GM23338 (cell line): ENCODE results near the gene GRK7. TPM values are rescaled to one million over a fixed set of nuclear protein-coding genes. Genes with fewer than 3 reads are reported as not detected.

Source experiments
- ATAC-seq: fragments of 200-7000 bp; cut with Tn5 transposase; 3 replicates; pipeline ENCODE4 v1.9.1; 2020
- DNase-seq: peaks from one replicate; pipeline ENCODE4 v3.0.0-alpha.2; 2015; ENCODE audit warnings: low spot score
- H2AFZ ChIP-seq: fragments of 200-600 bp; sonication (generic); 2 replicates; pipeline ENCODE4 v1.8.0; 2016; ENCODE audit warnings: antibody characterized with exemption, mild to moderate bottlenecking, moderate library complexity
- H3F3A ChIP-seq: fragments of 200-600 bp; sonication (generic); replicated peaks from 2 replicates; pipeline ENCODE4 v1.8.0; 2017; ENCODE audit warnings: antibody characterized with exemption, mixed run types, low read depth
- H3K27ac ChIP-seq: fragments of 200-600 bp; sonication (generic); 2 replicates; pipeline ENCODE4 v1.6.1; 2016; ENCODE audit warnings: low read depth
- H3K27me3 ChIP-seq: fragments of 200-600 bp; sonication (generic); 2 replicates; pipeline ENCODE4 v1.8.0; 2016; ENCODE audit warnings: mild to moderate bottlenecking, mixed run types, moderate library complexity; ENCODE audit not compliant: insufficient read depth
- H3K36me3 ChIP-seq: fragments of 200-600 bp; sonication (generic); 2 replicates; pipeline ENCODE4 v1.8.0; 2016; ENCODE audit warnings: mild to moderate bottlenecking; ENCODE audit not compliant: insufficient read depth
- H3K4me1 ChIP-seq: fragments of 200-600 bp; sonication (generic); 2 replicates; pipeline ENCODE4 v1.8.0; 2016; ENCODE audit warnings: mild to moderate bottlenecking, moderate library complexity; ENCODE audit not compliant: insufficient read depth
- H3K4me2 ChIP-seq: fragments of 200-600 bp; sonication (generic); 2 replicates; pipeline ENCODE4 v1.7.1; 2017; ENCODE audit warnings: mixed run types
- H3K4me3 ChIP-seq: fragments of 200-600 bp; sonication (generic); 2 replicates; pipeline ENCODE4 v1.6.1; 2016; ENCODE audit warnings: mixed run types
- H3K79me2 ChIP-seq: fragments of 200-600 bp; sonication (generic); replicated peaks from 2 replicates; pipeline ENCODE4 v1.8.0; 2017; ENCODE audit warnings: mild to moderate bottlenecking; ENCODE audit not compliant: insufficient read depth
- H3K9me2 ChIP-seq: fragments of 200-600 bp; sonication (generic); 2 replicates; pipeline ENCODE4 v1.8.0; 2017; ENCODE audit not compliant: insufficient read depth
- H4K20me1 ChIP-seq: fragments of 200-600 bp; sonication (generic); replicated peaks from 2 replicates; pipeline ENCODE4 v1.8.0; 2017; ENCODE audit warnings: mild to moderate bottlenecking; ENCODE audit not compliant: insufficient read depth
- H3K27ac Mint-ChIP-seq: 2 replicates; pipeline ENCODE4 v1.8.0; 2020; ENCODE audit warnings: inconsistent platforms, mild to moderate bottlenecking, moderate library complexity, mixed read lengths
- H3K27me3 Mint-ChIP-seq: 3 replicates; pipeline ENCODE4 v1.8.0; 2022; ENCODE audit warnings: low read depth, mild to moderate bottlenecking, moderate library complexity, mixed read lengths, inconsistent platforms; ENCODE audit not compliant: insufficient read depth, poor library complexity
- H3K36me3 Mint-ChIP-seq: 3 replicates; pipeline ENCODE4 v1.8.0; 2021; ENCODE audit warnings: low read depth, mild to moderate bottlenecking, inconsistent platforms, moderate library complexity, mixed read lengths
- H3K4me1 Mint-ChIP-seq: 3 replicates; pipeline ENCODE4 v1.8.0; 2020; ENCODE audit warnings: mild to moderate bottlenecking, inconsistent platforms, mixed read lengths
- H3K4me3 Mint-ChIP-seq: 3 replicates; pipeline ENCODE4 v1.8.0; 2021; ENCODE audit warnings: moderate library complexity, mild to moderate bottlenecking, inconsistent platforms, mixed read lengths
- H3K9me3 Mint-ChIP-seq: 3 replicates; pipeline ENCODE4 v1.8.0; 2020; ENCODE audit warnings: moderate library complexity, mild to moderate bottlenecking, inconsistent platforms, mixed read lengths
- POLR2AphosphoS5 ChIP-seq: IDR thresholded peaks from 2 replicates; pipeline ENCODE4 v1.6.1; 2016; ENCODE audit warnings: antibody characterized with exemption, low read depth
- polyA plus RNA-seq: library from polyadenylated mRNA; unstranded; fragments of >200 nt; fragmentation: Nextera tagmentation; extraction: Ambion mirVana; gene quantifications from 2 replicates; pipeline ENCODE4 v1.2.1, GENCODE V29; 2016
- total RNA-seq: library from RNA; depleted of rRNA; stranded (reverse); fragments of >200 nt; shearing (Covaris generic); gene quantifications from 2 replicates; pipeline ENCODE4 v1.2.3, GENCODE V29; 2014
- TF ChIP-seq, protein P1 (sequence below): fragments of 250-450 bp; sonication (Bioruptor Pico); IDR thresholded peaks from 2 replicates; pipeline ENCODE4 v1.5.0; 2020; ENCODE audit warnings: mild to moderate bottlenecking, moderate library complexity
- TF ChIP-seq, protein P2 (sequence below): IDR thresholded peaks from one replicate; pipeline ENCODE4 v1.6.1; 2018; ENCODE audit warnings: antibody characterized with exemption; ENCODE audit not compliant: unreplicated experiment

GRK7 gene
- total and polyA plus RNA-seq, 2 experiments from 2014 or later: not detected

DNA sequence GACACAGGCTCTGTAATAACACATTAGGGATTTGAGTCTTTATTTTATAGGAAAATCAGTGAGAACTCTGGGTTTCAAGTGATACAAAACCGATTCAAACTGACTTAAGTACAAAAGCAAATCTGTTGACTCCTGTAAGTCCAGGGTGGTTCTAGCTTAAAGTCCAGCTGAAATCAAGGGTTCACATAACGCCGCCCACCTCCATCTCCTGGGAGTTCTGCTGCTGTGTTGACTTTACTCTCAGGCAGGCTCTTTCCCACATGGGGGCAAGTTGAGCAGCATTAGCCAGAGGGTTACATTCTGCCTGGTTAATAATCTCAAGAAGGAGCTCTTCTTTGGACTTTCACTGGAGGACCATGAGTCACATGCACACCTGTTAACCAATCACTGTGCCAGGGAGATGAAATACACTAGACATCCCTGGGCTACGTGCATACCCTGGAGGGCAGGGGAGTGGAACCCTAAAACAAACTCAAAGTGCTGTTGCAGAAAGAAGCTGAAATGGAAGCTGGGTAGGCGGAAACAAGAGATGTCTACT is 34.8 kb upstream of the GRK7 start:
- Mint-ChIP-seq H3K9me3 (no peaks in the 10 kb centered on the region), H3K4me1 (peaks cover 2% of the 10 kb centered on the region; the same call in 2 of the 3 replicates), H3K36me3 (no peaks in the 10 kb centered on the region), H3K4me3 (no peak overlapping the region), H3K27ac (no peak overlapping the region), H3K27me3 (peaks cover 2% of the 10 kb centered on the region)
- Histone ChIP-seq H3K27me3 (no peaks in the 10 kb centered on the region), H3K4me2 (no peak overlapping the region), H3K4me3 (no peak overlapping the region), H2AFZ (peak overlapping the region; percentile 18; the same call in 1 of the 2 replicates), H3K36me3 (no peaks in the 10 kb centered on the region), H3K9me2 (no peaks in the 10 kb centered on the region), H4K20me1 (no peaks in the 10 kb centered on the region), H3K27ac (no peak overlapping the region), H3K4me1 (0 out of 2 replicates have a peak, but pooled peaks cover 7% of the 10 kb centered on the region), H3K79me2 (no peaks in the 10 kb centered on the region), H3F3A (no peaks in the 10 kb centered on the region)
- TF ChIP-seq, protein P1, sequence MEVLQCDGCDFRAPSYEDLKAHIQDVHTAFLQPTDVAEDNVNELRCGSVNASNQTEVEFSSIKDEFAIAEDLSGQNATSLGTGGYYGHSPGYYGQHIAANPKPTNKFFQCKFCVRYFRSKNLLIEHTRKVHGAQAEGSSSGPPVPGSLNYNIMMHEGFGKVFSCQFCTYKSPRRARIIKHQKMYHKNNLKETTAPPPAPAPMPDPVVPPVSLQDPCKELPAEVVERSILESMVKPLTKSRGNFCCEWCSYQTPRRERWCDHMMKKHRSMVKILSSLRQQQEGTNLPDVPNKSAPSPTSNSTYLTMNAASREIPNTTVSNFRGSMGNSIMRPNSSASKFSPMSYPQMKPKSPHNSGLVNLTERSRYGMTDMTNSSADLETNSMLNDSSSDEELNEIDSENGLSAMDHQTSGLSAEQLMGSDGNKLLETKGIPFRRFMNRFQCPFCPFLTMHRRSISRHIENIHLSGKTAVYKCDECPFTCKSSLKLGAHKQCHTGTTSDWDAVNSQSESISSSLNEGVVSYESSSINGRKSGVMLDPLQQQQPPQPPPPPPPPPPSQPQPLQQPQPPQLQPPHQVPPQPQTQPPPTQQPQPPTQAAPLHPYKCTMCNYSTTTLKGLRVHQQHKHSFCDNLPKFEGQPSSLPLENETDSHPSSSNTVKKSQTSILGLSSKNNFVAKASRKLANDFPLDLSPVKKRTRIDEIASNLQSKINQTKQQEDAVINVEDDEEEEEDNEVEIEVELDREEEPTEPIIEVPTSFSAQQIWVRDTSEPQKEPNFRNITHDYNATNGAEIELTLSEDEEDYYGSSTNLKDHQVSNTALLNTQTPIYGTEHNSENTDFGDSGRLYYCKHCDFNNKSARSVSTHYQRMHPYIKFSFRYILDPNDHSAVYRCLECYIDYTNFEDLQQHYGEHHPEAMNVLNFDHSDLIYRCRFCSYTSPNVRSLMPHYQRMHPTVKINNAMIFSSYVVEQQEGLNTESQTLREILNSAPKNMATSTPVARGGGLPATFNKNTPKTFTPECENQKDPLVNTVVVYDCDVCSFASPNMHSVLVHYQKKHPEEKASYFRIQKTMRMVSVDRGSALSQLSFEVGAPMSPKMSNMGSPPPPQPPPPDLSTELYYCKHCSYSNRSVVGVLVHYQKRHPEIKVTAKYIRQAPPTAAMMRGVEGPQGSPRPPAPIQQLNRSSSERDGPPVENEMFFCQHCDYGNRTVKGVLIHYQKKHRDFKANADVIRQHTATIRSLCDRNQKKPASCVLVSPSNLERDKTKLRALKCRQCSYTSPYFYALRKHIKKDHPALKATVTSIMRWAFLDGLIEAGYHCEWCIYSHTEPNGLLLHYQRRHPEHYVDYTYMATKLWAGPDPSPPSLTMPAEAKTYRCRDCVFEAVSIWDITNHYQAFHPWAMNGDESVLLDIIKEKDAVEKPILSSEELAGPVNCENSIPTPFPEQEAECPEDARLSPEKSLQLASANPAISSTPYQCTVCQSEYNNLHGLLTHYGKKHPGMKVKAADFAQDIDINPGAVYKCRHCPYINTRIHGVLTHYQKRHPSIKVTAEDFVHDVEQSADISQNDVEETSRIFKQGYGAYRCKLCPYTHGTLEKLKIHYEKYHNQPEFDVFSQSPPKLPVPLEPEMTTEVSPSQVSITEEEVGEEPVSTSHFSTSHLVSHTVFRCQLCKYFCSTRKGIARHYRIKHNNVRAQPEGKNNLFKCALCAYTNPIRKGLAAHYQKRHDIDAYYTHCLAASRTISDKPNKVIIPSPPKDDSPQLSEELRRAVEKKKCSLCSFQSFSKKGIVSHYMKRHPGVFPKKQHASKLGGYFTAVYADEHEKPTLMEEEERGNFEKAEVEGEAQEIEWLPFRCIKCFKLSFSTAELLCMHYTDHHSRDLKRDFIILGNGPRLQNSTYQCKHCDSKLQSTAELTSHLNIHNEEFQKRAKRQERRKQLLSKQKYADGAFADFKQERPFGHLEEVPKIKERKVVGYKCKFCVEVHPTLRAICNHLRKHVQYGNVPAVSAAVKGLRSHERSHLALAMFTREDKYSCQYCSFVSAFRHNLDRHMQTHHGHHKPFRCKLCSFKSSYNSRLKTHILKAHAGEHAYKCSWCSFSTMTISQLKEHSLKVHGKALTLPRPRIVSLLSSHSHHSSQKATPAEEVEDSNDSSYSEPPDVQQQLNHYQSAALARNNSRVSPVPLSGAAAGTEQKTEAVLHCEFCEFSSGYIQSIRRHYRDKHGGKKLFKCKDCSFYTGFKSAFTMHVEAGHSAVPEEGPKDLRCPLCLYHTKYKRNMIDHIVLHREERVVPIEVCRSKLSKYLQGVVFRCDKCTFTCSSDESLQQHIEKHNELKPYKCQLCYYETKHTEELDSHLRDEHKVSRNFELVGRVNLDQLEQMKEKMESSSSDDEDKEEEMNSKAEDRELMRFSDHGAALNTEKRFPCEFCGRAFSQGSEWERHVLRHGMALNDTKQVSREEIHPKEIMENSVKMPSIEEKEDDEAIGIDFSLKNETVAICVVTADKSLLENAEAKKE (CRISPR knock-in tag): no peak
- TF ChIP-seq, protein P2, sequence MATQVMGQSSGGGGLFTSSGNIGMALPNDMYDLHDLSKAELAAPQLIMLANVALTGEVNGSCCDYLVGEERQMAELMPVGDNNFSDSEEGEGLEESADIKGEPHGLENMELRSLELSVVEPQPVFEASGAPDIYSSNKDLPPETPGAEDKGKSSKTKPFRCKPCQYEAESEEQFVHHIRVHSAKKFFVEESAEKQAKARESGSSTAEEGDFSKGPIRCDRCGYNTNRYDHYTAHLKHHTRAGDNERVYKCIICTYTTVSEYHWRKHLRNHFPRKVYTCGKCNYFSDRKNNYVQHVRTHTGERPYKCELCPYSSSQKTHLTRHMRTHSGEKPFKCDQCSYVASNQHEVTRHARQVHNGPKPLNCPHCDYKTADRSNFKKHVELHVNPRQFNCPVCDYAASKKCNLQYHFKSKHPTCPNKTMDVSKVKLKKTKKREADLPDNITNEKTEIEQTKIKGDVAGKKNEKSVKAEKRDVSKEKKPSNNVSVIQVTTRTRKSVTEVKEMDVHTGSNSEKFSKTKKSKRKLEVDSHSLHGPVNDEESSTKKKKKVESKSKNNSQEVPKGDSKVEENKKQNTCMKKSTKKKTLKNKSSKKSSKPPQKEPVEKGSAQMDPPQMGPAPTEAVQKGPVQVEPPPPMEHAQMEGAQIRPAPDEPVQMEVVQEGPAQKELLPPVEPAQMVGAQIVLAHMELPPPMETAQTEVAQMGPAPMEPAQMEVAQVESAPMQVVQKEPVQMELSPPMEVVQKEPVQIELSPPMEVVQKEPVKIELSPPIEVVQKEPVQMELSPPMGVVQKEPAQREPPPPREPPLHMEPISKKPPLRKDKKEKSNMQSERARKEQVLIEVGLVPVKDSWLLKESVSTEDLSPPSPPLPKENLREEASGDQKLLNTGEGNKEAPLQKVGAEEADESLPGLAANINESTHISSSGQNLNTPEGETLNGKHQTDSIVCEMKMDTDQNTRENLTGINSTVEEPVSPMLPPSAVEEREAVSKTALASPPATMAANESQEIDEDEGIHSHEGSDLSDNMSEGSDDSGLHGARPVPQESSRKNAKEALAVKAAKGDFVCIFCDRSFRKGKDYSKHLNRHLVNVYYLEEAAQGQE: no peak
- no peak for TF ChIP-seq POLR2AphosphoS5
- ATAC-seq (no peak), DNase-seq (no peak)
